Esophagus muscularis mucosa (tissue), 4 donors: ENCODE measurements around the gene DSCAM. TPM values are rescaled to one million over a fixed set of nuclear protein-coding genes. Genes with fewer than 3 reads are reported as not detected.

Source experiments
- DNase-seq: peaks from one replicate; pipeline ENCODE4 v3.0.0-alpha.2; 2017; ENCODE audit errors: extremely low spot score
- H3K27ac ChIP-seq, 4 donors: fragments of 200-600 bp; sonication (generic); replicated peaks in 1 of 4; 1 replicate in 3 of 4; 2 replicates in 1 of 4; pipeline ENCODE4 v1.5.1; 2016 to 2019; ENCODE audit warnings: mild to moderate bottlenecking in 1 of 4
- H3K27me3 ChIP-seq, 4 donors: fragments of 200-600 bp; sonication (generic); one replicate each; pipeline versions ENCODE4 v1.5.1 to v1.6.0; 2016 to 2019
- H3K36me3 ChIP-seq, 4 donors: fragments of 200-600 bp; sonication (generic); one replicate each; pipeline ENCODE4 v1.5.1; 2016 to 2019
- H3K4me1 ChIP-seq, 4 donors: fragments of 200-600 bp; sonication (generic); one replicate each; pipeline ENCODE4 v1.5.1; 2016 to 2019
- H3K4me3 ChIP-seq, 4 donors: fragments of 200-600 bp; sonication (generic); 1 replicate in 2 of 4; 2 replicates in 2 of 4; pipeline ENCODE4 v1.5.1; 2016 to 2019; ENCODE audit warnings: mild to moderate bottlenecking in 4 of 4, moderate library complexity in 1 of 4
- H3K9me3 ChIP-seq, 4 donors: fragments of 200-600 bp; sonication (generic); 1 replicate in 3 of 4; 2 replicates in 1 of 4; pipeline ENCODE4 v1.5.1; 2016 to 2019
- CTCF ChIP-seq, 3 experiments: fragments of 200-600 bp in 2 of 3; fragments of 450-650 bp in 1 of 3; sonication (generic) in 2 of 3; IDR thresholded peaks; one replicate each; pipeline ENCODE4 v1.5.1; 2017 to 2019; ENCODE audit warnings: antibody characterized with exemption in 3 of 3, mild to moderate bottlenecking in 2 of 3, moderate library complexity in 1 of 3
- EP300 ChIP-seq: sonication (generic); formaldehyde crosslinking; IDR thresholded peaks from one replicate; pipeline ENCODE4 v1.6.1; 2017; ENCODE audit warnings: antibody characterized with exemption
- POLR2A ChIP-seq: fragments of 450-650 bp; IDR thresholded peaks from one replicate; pipeline ENCODE4 v1.6.1; 2017; ENCODE audit warnings: antibody characterized with exemption, moderate library complexity, mild to moderate bottlenecking, low read depth
- POLR2AphosphoS5 ChIP-seq, 2 donors: sonication (generic); formaldehyde crosslinking; IDR thresholded peaks; one replicate each; pipeline ENCODE4 v1.6.1; 2017; ENCODE audit warnings: antibody characterized with exemption in 2 of 2
- WGBS: methylation state at CpG from one replicate; pipeline ENCODE4 v1.1.5; 2018; 5-methylcytosine and 5-hydroxymethylcytosine counted together
- intact Hi-C: fragments of 100-400 bp; cut with DNase I; formaldehyde crosslinking; loops from one replicate; pipeline ENCODE4 v1.15.1; 2023
- total RNA-seq, 4 donors: library from RNA; depleted of rRNA; stranded (reverse); fragments of >200 nt; gene quantifications; one replicate each; pipeline versions ENCODE4 v1.1.0 to v1.2.1, GENCODE V29; 2016

Gene DSCAM
- total RNA-seq, 4 donors from 2014 or later, result 0.06 to 0.42 (median 0.17) TPM; not detected in 1

GRCh38 chr21:40162075-40162474 is 684.9 kb downstream of the DSCAM start:
- DNase-seq, result no peak
- 51% methylated on average over 2 of the region's 2 CpGs for WGBS
- no peak overlapping the region for H3K4me3 ChIP-seq
- H3K27me3 ChIP-seq, result no peaks in the 10 kb centered on the region
- no peaks in the 10 kb centered on the region for H3K9me3 ChIP-seq
- no peak for TF ChIP-seq POLR2A
- no peak for TF ChIP-seq POLR2AphosphoS5 (IDR thresholded peaks at IDR 0.05)
- no peak overlapping the region for H3K27ac ChIP-seq
- no peaks in the 10 kb centered on the region for H3K4me1 ChIP-seq
- H3K36me3 ChIP-seq, result no peaks in the 10 kb centered on the region
- intact Hi-C loops, result no loop called here

GRCh38 chr21:40160911-40161310 is 686.0 kb downstream of the DSCAM start:
- no peak for DNase-seq
- 78% methylated on average over 3 of the region's 5 CpGs for WGBS
- intact Hi-C loops, result no loop called here
- Histone ChIP-seq H3K4me3 (no peak overlapping the region), H3K27me3 (no peaks in the 10 kb centered on the region), H3K4me1 (no peaks in the 10 kb centered on the region), H3K27ac (no peak overlapping the region), H3K36me3 (no peaks in the 10 kb centered on the region), H3K9me3 (no peaks in the 10 kb centered on the region)
- TF ChIP-seq POLR2A (no peak), CTCF (IDR thresholded peaks at IDR 0.05) (no peak), POLR2AphosphoS5 (IDR thresholded peaks at IDR 0.05) (no peak), EP300 (no peak)

- Histone ChIP-seq H3K9me3 (no peaks in the 10 kb centered on the region), H3K36me3 (no peaks in the 10 kb centered on the region), H3K27ac (no peak overlapping the region), H3K27me3 (no peaks in the 10 kb centered on the region), H3K4me3 (no peak overlapping the region), H3K4me1 (no peaks in the 10 kb centered on the region)
- TF ChIP-seq EP300, result no peak
- no peak for TF ChIP-seq CTCF (IDR thresholded peaks at IDR 0.05)
- TF ChIP-seq POLR2A, result no peak
- TF ChIP-seq POLR2AphosphoS5 (IDR thresholded peaks at IDR 0.05), result no peak
- no peak for DNase-seq
- WGBS, result 52% methylated on average over 3 of the region's 3 CpGs
- intact Hi-C loops, result no loop called here
Measured at GRCh38 chr21:40158366-40158765, 688.6 kb downstream of the DSCAM start.

GRCh38 chr21:40155563-40155962 is 691.4 kb downstream of the DSCAM start:
- WGBS, result 84% methylated on average over 6 of the region's 7 CpGs
- intact Hi-C loops, result no loop called here
- no peak for TF ChIP-seq POLR2A

GRCh38 chr21:40153351-40153750 is 693.6 kb downstream of the DSCAM start:
- TF ChIP-seq POLR2A (no peak), EP300 (no peak), POLR2AphosphoS5 (IDR thresholded peaks at IDR 0.05) (no peak), CTCF (IDR thresholded peaks at IDR 0.05) (no peak)
- 92% methylated on average over 4 of the region's 4 CpGs for WGBS
- Histone ChIP-seq H3K27ac (no peak overlapping the region), H3K9me3 (no peaks in the 10 kb centered on the region), H3K36me3 (no peaks in the 10 kb centered on the region), H3K4me3 (no peak overlapping the region), H3K27me3 (no peaks in the 10 kb centered on the region), H3K4me1 (no peaks in the 10 kb centered on the region)
- intact Hi-C loops, result no loop called here
- DNase-seq, result no peak

More at GRCh38 chr21:40155563-40155962, 691.4 kb downstream of the DSCAM start:
- H3K27ac ChIP-seq, result no peak overlapping the region
- H3K36me3 ChIP-seq, result no peaks in the 10 kb centered on the region
- no peaks in the 10 kb centered on the region for H3K27me3 ChIP-seq
- no peaks in the 10 kb centered on the region for H3K9me3 ChIP-seq
- H3K4me1 ChIP-seq, result no peaks in the 10 kb centered on the region
- no peak for DNase-seq
- H3K4me3 ChIP-seq, result no peak overlapping the region

GRCh38 chr21:40152476-40152875 is 694.5 kb downstream of the DSCAM start:
- no peak overlapping the region for H3K27ac ChIP-seq
- H3K27me3 ChIP-seq, result no peaks in the 10 kb centered on the region
- H3K36me3 ChIP-seq, result no peaks in the 10 kb centered on the region
- intact Hi-C loops, result no loop called here
- DNase-seq, result no peak
- no peaks in the 10 kb centered on the region for H3K4me1 ChIP-seq
- H3K4me3 ChIP-seq, result no peak overlapping the region
- WGBS, result 87% methylated on average over 5 of the region's 5 CpGs
- no peaks in the 10 kb centered on the region for H3K9me3 ChIP-seq
- TF ChIP-seq POLR2A, result no peak
- TF ChIP-seq CTCF (IDR thresholded peaks at IDR 0.05), result no peak
- no peak for TF ChIP-seq EP300
- TF ChIP-seq POLR2AphosphoS5 (IDR thresholded peaks at IDR 0.05), result no peak
